Transverse colon (tissue), 4 donors: ENCODE results near the gene ANP32A. TPM values are rescaled to one million over a fixed set of nuclear protein-coding genes. Genes with fewer than 3 reads are reported as not detected.

ENCODE experiments used
- DNase-seq: peaks from one replicate; pipeline ENCODE4 v3.0.0-alpha.2; 2019
- H3K27ac ChIP-seq, 4 donors: fragments of 200-600 bp; sonication (generic); 2 replicates each; pipeline ENCODE4 v1.5.1; 2016 to 2018; ENCODE audit warnings: inconsistent platforms in 4 of 4
- H3K27me3 ChIP-seq: fragments of 200-600 bp; sonication (generic); 2 replicates; pipeline ENCODE4 v1.5.1; 2017; ENCODE audit warnings: inconsistent platforms
- H3K36me3 ChIP-seq, 4 donors: fragments of 200-600 bp; sonication (generic); 2 replicates each; pipeline ENCODE4 v1.5.1; 2017 to 2019; ENCODE audit warnings: inconsistent platforms in 4 of 4
- H3K4me1 ChIP-seq, 4 donors: fragments of 200-600 bp; sonication (generic); 2 replicates each; pipeline ENCODE4 v1.5.1; 2017 to 2020; ENCODE audit warnings: inconsistent platforms in 4 of 4
- H3K4me3 ChIP-seq, 4 donors: fragments of 200-600 bp; sonication (generic); 1 replicate in 1 of 4; 2 replicates in 3 of 4; pipeline versions ENCODE4 v1.5.1 to v1.6.1; 2017 to 2019; ENCODE audit warnings: inconsistent platforms in 4 of 4
- H3K9me3 ChIP-seq, 2 donors: fragments of 200-600 bp; sonication (generic); 2 replicates each; pipeline ENCODE4 v1.5.1; 2017 to 2019; ENCODE audit warnings: inconsistent platforms in 2 of 2
- EP300 ChIP-seq: sonication (generic); formaldehyde crosslinking; IDR thresholded peaks from one replicate; pipeline ENCODE4 v1.6.1; 2017; ENCODE audit warnings: antibody characterized with exemption, low read depth
- POLR2A ChIP-seq: fragments of 450-650 bp; IDR thresholded peaks from one replicate; pipeline ENCODE4 v1.6.1; 2016; ENCODE audit warnings: antibody characterized with exemption, mild to moderate bottlenecking, moderate library complexity
- POLR2AphosphoS5 ChIP-seq, 3 donors: sonication (generic); formaldehyde crosslinking; IDR thresholded peaks; one replicate each; pipeline ENCODE4 v1.6.1; 2016; ENCODE audit warnings: antibody characterized with exemption in 3 of 3
- WGBS, 2 donors: methylation state at CpG; one replicate each; pipeline ENCODE4 v1.1.5; 2018; ENCODE audit warnings: low coverage in 1 of 2; 5-methylcytosine and 5-hydroxymethylcytosine counted together
- in situ Hi-C, 4 donors: fragments of 200-750 bp; cut with MboI; loops; one replicate each; pipeline versions ENCODE4 v1.15.0 to v1.15.1; 2017; ENCODE audit warnings: low sequenced_read_pairs in 3 of 4, low pct_ligation_motif_present in 1 of 4, low pct_unique_long_range_greater_than_20kb in 1 of 4
- intact Hi-C: fragments of 100-400 bp; cut with DNase I; formaldehyde crosslinking; loops from one replicate; pipeline ENCODE4 v1.15.1; 2023; ENCODE audit warnings: low total_unique reads
- total RNA-seq, 4 donors: library from RNA; depleted of rRNA; stranded (reverse); fragments of >200 nt; gene quantifications; one replicate each; pipeline ENCODE4 v1.1.0, GENCODE V29; 2016
- TF ChIP-seq, protein P1 (sequence below), 5 experiments: fragments of 200-600 bp in 3 of 5; fragments of 450-650 bp in 2 of 5; sonication (generic) in 3 of 5; IDR thresholded peaks; 1 replicate in 2 of 5; 2 replicates in 3 of 5; pipeline ENCODE4 v1.5.1; 2016 to 2017; ENCODE audit warnings: antibody characterized with exemption in 5 of 5, inconsistent platforms in 3 of 5, mild to moderate bottlenecking in 2 of 5, moderate library complexity in 1 of 5

ANP32A gene
- total RNA-seq, 4 donors from 2014 or later = 23.9 to 92.7 (median 69.4) TPM

DNA sequence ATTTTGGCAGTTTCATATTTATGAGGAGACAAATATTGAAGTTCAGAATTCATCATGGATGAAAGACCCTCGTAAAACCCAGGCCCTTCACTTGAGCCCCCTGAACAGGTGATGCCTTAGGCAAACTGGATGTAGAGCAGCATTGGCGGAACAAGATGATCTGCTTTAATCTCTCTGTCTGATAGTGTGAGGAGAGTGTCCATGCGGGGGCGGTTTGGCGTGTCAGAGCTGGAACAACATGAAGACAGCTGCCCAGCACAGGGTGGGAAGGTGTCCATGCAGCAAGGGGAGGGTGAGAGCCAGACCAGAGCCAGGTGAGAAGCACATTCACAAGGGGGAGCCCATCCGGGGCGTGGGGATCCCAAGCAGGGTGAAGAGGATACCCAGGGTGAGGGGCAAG is 31.8 kb upstream of the ANP32A start:
- peaks cover 13% of the 10 kb centered on the region for H3K27me3 ChIP-seq
- no peaks in the 10 kb centered on the region for H3K36me3 ChIP-seq
- no peak overlapping the region for H3K27ac ChIP-seq
- peaks cover 3 to 6% of the 10 kb centered on the region in 2 donors for H3K9me3 ChIP-seq
- TF ChIP-seq EP300 (no peak), POLR2A (no peak), POLR2AphosphoS5 (IDR thresholded peaks at IDR 0.05) (no peak)
- TF ChIP-seq, protein P1, sequence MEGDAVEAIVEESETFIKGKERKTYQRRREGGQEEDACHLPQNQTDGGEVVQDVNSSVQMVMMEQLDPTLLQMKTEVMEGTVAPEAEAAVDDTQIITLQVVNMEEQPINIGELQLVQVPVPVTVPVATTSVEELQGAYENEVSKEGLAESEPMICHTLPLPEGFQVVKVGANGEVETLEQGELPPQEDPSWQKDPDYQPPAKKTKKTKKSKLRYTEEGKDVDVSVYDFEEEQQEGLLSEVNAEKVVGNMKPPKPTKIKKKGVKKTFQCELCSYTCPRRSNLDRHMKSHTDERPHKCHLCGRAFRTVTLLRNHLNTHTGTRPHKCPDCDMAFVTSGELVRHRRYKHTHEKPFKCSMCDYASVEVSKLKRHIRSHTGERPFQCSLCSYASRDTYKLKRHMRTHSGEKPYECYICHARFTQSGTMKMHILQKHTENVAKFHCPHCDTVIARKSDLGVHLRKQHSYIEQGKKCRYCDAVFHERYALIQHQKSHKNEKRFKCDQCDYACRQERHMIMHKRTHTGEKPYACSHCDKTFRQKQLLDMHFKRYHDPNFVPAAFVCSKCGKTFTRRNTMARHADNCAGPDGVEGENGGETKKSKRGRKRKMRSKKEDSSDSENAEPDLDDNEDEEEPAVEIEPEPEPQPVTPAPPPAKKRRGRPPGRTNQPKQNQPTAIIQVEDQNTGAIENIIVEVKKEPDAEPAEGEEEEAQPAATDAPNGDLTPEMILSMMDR (IDR thresholded peaks at IDR 0.05) = no peak
- H3K4me3 ChIP-seq = no peak overlapping the region
- intact Hi-C loops = no loop called here
- H3K4me1 ChIP-seq = no peaks in the 10 kb centered on the region
- WGBS, 2 donors = 57 to 83% methylated on average over 1 to 7 of the region's 7 CpGs
- DNase-seq = no peak
- in situ Hi-C loops = no loop called here

GRCh38 chr15:68851971-68852370 is 31.3 kb upstream of the ANP32A start:
- intact Hi-C loops (no loop called here), in situ Hi-C loops (no loop called here)

DNA sequence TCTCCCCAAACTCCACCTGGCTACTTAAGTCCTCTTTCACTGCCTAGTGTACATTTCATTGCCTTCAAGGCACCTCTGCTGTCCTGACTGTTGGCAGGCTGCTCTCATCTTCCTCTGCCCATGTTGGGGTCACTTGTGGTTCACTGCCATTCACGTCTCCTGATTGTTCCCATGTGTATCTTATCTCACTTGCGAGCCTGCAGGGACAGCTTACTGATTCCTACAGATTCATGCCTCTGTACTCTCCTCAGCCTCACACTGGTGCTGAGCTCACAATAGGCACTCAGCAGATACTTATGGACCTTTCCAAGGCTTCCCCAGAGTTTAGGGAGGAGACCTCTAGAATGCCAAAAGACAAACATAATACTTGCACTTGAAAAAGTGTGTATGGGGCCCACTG is 28.8 kb upstream of the ANP32A start:
- H3K4me3 ChIP-seq = no peak overlapping the region
- no peaks in the 10 kb centered on the region for H3K36me3 ChIP-seq
- H3K27me3 ChIP-seq = peaks cover 31% of the 10 kb centered on the region
- intact Hi-C loops = no loop called here
- 67 to 89% methylated on average over 1 to 2 of the region's 2 CpGs for whole genome bisulfite sequencing, 2 donors
- H3K27ac ChIP-seq = no peak overlapping the region
- H3K9me3 ChIP-seq = no peaks in the 10 kb centered on the region
- in situ Hi-C loops = no loop called here
- TF ChIP-seq, protein P1 (IDR thresholded peaks at IDR 0.05) = no peak
- TF ChIP-seq EP300 = no peak
- no peak for TF ChIP-seq POLR2A
- no peak for TF ChIP-seq POLR2AphosphoS5 (IDR thresholded peaks at IDR 0.05)
- H3K4me1 ChIP-seq = no peaks in the 10 kb centered on the region
- no peak for DNase-seq

More at GRCh38 chr15:68851971-68852370, 31.3 kb upstream of the ANP32A start:
- TF ChIP-seq POLR2A = no peak
- TF ChIP-seq, protein P1 (IDR thresholded peaks at IDR 0.05) = no peak
- TF ChIP-seq EP300 = no peak
- TF ChIP-seq POLR2AphosphoS5 (IDR thresholded peaks at IDR 0.05) = no peak
- no peak overlapping the region for H3K4me3 ChIP-seq
- H3K4me1 ChIP-seq = no peaks in the 10 kb centered on the region
- WGBS, 2 donors = 77 to 86% methylated on average over 1 to 2 of the region's 2 CpGs
- H3K36me3 ChIP-seq = no peaks in the 10 kb centered on the region
- H3K27ac ChIP-seq = no peak overlapping the region
- H3K9me3 ChIP-seq = peaks cover 0 to under 1% of the 10 kb centered on the region in 2 donors
- DNase-seq = no peak
- H3K27me3 ChIP-seq = peaks cover 18% of the 10 kb centered on the region

DNA sequence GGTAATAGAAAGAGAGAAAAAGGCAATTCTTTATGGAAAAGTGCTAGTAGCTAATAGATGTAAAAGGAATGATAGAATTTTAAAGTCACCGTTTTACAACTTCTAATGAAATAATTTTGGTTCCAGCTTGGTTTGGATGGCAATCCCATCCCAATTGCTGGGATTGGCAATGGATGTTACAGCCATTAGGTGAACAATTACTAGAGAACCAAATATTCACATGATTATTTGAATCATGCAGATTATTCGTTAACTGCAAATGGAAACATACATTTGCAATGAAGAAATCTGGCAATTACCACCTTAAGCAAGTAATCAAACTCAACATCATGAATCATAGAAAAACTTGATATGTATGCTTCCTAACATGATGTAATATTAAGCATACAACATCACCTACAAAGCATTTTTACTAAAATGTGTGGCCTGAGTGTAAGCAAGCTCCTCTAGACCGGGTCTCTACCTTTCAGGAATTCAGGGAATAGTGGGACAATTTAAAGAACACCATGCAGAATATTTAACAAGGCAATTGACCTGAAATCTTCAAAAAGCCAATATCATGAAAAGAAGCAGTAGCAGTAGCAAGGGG is 26.2 kb upstream of the ANP32A start:
- intact Hi-C loops = no loop called here
- H3K9me3 ChIP-seq = no peaks in the 10 kb centered on the region
- in situ Hi-C loops = no loop called here
- WGBS, 2 donors = 84 to 86% methylated on average over 3 of the region's 3 CpGs
- H3K27me3 ChIP-seq = peaks cover 56% of the 10 kb centered on the region
- H3K27ac ChIP-seq = no peak overlapping the region
- no peaks in the 10 kb centered on the region for H3K36me3 ChIP-seq
- H3K4me3 ChIP-seq = no peak overlapping the region
- H3K4me1 ChIP-seq = peaks cover 0 to 8% (median 6%) of the 10 kb centered on the region in 4 donors
- no peak for TF ChIP-seq POLR2A
- TF ChIP-seq POLR2AphosphoS5 (IDR thresholded peaks at IDR 0.05) = no peak
- no peak for TF ChIP-seq EP300
- TF ChIP-seq, protein P1 (IDR thresholded peaks at IDR 0.05) = no peak
- no peak for DNase-seq
